Effector CD8-positive, alpha-beta T cell (primary cell): ENCODE results near the gene TTC7B.
A peak's percentile ranks its signal among the peaks of the same experiment; 100 is the strongest.
"Not testable (repeated sequence)": the region's sequence is repeated elsewhere in the genome, so short reads cannot be mapped to it uniquely, and the experiment has no call there.

Experiments used
- DNase-seq: peaks from one replicate; lab custom pipeline; 2025; lab: John Stamatoyannopoulos, UW

TTC7B gene

DNA sequence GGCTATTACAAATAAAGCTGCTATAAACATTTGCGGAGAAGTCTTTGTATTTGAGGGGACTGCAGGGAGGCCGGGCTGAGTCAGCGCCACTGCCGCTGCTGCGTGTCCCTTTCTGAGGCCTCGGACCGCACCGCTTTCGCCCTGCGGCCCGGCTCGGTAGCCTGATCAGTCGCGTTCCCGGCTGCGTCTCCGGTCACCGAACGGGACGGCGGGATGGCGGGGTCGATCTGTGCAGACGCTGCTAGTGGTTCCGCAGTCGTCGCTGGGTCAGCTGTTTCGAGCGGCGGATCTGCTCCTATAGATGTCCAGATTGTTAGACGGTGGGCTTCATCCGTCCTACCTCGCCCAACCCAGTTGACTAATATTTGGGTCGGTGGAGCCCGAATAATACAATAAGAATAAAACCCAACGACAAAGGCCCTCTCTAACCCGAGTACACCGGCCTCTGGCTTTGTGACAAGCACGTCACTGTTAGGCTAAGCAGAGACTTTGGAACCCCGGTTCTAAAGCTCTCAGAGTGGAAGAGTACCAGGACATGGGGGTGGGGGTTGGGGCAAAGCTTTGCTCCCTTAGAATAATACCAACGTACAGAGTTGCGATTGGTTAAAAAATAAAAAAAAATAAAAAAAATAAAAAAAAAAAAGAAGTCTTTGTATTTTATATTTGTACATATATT lies 290.7 kb downstream of the TTC7B start:
- not testable (repeated sequence) for DNase-seq

GRCh38 chr14:90523961-90524875 lies 292.0 kb downstream of the TTC7B start:
- no peak for DNase-seq

DNA sequence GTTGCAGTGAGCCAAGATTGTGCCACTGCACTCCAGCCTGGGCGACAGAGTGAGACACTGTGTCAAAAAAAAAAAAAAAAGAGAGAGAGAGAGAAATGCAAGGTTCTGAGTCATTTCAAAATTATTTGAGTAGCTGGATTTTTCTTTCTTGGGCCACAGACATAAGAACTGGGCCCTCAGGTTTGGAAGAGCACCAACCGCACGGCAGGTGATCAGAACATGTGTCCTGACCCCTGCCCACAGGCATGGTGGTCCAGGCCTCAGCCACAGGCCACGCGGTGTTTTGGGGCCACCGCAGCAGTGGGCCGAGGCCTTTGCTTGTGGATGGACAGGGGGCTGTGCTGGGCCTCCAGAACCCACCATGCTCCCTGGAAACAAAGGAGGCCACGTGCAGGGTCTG lies 292.7 kb downstream of the TTC7B start:
- DNase-seq: no peak

DNA sequence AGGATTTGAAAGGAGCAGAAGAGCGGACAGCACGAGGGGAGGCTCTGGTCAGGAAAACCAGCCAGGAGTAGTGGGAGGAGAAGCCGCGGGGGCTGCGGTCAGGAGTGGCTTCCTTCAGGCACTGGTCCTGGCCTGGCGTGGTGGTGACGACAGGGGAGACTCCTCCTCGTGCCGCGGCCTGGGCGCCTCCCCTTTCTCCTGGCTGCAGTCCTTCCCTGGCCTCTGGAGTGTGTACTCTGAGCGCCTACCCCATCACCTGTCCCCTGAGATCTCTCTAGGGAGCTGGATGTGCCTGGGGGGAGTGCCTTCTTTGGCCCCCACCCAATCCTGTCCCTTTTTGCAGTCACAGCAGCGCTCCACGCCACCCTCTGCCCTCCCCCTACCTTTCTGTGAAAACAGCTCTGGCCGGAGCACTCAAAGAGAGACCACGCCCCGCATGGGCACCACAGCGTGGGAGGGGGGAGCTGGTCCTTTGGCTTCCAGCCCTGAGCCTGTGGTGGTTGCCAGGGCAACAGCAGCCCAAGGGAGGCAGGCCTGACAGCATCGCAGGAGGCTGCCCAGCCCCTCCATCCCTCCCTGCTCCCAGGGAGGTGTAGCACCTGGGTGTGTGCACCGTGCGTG lies 293.5 kb downstream of the TTC7B start:
- no peak for DNase-seq

GRCh38 chr14:90521930-90522483 lies 294.2 kb downstream of the TTC7B start:
- no peak for DNase-seq

- no peak for DNase-seq
These were observed 294.9 kb downstream of the TTC7B start for GRCh38 chr14:90521084-90521929.

GRCh38 chr14:90520326-90520725 lies 295.9 kb downstream of the TTC7B start:
- no peak for DNase-seq

- DNase-seq: no peak
These were observed 296.8 kb downstream of the TTC7B start for GRCh38 chr14:90519262-90519920.

DNA sequence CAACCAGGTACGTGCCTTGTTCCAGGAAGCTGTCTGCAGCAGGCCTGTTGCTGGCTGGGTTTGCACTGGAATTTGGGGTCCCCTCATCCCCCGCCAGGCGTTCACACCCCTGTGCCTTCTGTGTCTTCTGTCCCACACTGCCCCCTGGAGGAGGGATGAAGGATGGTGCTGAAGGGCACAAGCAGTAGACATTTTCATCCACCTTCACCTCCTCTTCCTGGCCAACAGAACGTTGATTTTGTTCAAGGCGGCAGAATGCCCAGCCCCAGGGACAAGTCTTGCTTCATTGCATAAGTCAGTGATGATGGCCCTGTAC lies 297.3 kb downstream of the TTC7B start:
- DNase-seq: peak; percentile 35

DNA sequence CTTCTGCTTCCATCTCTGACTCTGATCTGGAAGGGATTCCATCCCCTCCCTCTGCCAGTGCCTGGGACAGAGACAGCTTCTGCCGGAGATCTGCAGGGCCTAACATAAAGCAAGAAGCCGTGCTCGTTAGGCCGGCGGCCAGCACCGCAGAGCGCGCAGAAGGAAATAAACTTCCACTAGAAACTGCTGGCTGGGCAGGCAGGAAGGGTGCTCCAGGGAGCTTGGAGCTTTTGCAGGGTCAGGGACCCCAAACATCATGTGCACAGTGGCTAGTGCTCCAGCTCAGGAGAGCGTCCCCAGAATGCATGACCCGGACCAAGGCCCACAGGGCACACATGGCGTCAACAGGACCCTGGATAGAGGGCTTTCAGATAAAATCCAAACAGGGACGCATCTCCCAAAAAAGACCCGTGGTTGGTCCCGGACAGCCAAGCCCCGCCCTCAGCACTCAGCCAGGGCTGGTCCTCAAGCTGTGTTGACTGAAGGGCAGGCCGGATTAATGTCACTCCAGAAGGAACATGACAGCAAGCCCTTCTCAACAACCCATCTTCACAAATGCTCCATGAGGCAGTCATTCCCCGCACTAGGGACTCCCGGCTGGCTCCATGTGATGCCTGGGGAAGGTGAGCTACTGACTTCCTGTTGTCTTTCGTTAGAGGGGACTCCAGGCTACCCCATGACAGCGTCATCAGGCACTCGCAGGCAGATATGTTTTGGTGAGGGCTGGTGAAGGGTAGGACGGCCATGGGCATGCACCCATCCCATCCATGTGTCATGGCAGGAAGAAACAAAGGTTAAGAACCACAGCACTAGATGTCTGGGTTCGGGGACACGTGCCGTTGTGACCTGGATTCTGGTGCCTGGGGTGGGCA lies 297.9 kb downstream of the TTC7B start:
- DNase-seq: no peak

DNA sequence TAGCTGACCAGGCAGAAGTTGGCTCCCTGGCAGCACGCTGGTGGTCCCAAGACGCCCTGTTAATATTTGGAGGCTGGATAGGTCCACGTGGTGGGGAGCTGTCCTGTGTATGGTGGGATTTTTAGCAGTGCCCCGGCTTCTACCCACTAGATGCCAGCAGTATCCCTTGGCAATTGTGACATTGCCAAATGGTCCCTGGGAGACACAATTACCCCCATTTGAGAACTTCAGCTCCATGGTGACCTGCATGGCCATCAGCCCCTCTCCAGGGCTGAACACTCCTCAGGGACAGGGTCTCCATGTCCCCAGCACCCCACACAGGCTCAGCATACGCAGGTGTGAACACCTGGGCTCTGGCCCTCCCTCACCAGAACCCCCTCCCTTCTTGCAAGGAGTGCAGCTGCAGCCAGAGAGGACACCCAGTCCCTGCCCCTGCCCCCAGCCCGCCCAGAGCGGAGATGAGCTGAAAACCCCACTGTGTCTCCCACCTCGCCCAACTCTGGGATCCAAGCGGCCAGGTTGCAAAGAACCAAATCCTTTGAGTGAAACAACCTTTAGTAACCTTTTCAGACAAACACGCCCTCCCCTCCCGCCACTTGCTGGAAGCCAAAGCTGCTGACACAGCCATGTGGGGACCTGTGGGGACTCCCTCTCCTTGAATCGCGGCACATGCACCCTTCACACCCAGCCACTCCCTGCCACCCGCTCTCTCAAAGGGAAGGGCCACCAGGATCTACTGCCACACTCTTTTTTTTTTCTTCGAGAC lies 299.0 kb downstream of the TTC7B start:
- DNase-seq: no peak

- no peak for DNase-seq
These were observed 301.7 kb downstream of the TTC7B start for GRCh38 chr14:90514566-90514965.

DNA sequence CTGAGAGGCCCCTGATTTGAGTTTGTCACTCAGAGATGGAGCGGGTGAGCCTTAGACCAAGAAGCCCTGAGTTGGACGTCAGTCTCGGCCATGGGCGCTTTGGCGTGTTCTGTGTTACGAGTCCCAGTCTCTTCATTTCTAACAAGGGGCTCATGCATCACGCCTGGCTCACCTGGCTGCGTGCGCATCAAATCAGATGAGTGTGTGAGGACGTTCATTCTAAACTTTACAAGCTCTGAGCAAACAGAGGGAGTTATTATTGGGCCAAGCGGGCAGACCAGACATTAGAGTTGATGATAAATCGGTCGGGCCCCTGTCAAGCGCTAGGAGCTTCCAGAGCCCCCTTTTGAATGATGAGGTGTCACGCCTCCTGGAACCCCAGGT lies 302.2 kb downstream of the TTC7B start:
- DNase-seq: no peak

GRCh38 chr14:90513161-90514014 lies 302.8 kb downstream of the TTC7B start:
- no peak for DNase-seq

DNA sequence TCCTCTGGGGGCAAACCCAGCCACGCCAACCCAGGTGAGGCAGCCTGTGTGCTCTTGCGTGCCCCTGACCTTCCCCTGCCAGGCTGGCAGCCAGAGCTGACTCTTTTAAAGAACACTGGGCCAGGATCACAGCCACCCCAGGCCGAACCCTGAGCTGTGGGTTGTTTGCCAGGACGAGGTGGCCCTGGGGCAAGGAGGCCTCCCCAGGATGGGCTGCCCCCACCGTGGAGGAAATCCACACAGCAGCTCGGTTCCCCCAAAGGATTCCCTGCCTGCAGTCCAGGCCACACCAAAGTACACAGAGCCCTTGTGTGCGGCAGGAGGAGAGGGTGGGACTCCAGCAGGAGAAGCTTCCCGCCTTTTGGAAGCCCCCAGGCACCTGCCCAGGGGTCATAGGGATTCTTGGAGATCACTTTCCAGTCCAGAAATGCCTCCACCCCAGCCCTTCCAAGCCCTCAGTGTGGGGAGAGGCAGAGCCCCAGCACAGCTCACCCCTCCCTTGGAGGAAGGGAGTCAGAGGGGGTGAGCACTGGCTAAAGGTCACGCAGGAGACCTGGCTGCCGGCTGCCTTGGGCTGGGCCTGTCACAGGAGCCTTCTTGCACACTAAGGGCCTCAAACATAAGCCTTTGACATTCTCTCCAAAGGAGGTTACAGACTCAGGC lies 303.8 kb downstream of the TTC7B start:
- no peak for DNase-seq

GRCh38 chr14:90511795-90512328 lies 304.4 kb downstream of the TTC7B start:
- DNase-seq: no peak

- DNase-seq: no peak
These were observed 305.0 kb downstream of the TTC7B start for GRCh38 chr14:90511252-90511651.

GRCh38 chr14:90510159-90510558 lies 306.1 kb downstream of the TTC7B start:
- DNase-seq: no peak
